Measurements from ENCODE around the gene ANKRD33.
"Not testable (repeated sequence)": the region's sequence is repeated elsewhere in the genome, so short reads cannot be mapped to it uniquely, and the experiment has no call there.

The ANKRD33 gene

DNA sequence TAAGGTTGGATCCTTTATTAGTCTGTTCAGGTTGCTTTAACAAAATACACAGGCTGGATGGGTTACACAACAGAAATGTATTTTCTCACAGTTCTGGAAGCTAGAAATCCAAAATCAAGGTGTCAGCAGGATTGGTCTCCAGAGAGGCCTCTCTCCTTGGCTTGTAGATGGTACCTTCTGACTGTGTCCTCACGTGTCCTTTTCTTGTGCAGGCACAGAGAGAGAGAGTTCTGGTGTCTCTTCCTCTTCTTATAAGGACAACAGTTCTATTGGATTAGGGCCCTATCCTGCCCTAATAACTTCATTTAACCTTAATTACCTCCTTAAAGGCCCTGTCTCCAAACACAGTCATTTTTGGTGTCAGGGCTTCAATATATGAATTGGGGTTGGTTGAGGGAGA, 4.6 kb upstream of the ANKRD33 start:
- DNase-seq (ENCODE audit: low read depth, low spot score): no peak

- DNase-seq (ENCODE audit: low read depth, low spot score): no peak
Observed at GRCh38 chr12:51883998-51884675, 3.8 kb upstream of the ANKRD33 start.

DNA sequence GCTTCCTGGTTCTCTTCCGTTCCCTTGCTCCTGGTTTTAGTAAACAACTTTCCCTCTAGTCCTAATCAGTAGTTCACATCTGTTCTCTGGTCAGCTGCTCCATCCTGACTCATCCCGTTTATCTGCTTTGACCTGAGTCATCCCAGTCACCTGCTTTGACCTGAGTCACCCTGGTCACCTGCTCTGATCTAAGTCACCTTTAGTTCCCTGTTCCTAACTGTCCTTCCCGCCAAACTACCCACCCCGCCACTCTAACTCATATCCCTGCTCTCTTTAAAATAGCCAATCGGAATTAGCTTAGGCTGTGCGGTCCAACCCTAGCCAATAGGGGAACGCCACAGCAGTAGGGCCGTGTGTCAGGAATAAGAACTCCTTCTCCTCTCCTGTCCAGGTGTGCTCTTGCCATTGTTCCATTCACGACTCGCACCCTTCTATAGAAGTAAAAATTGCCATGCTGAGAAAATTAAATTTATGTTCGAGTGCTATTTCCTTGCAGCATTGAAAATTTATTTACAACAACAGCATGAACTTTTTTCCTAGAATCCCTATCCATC, 3.1 kb upstream of the ANKRD33 start:
- DNase-seq (ENCODE audit: low read depth, low spot score): no peak

- DNase-seq (ENCODE audit: low read depth, low spot score): not testable (repeated sequence)
Observed at GRCh38 chr12:51885294-51886020, 2.4 kb upstream of the ANKRD33 start.

GRCh38 chr12:51886021-51886710, 1.7 kb upstream of the ANKRD33 start:
- no peak for DNase-seq (ENCODE audit: low read depth, low spot score)

GRCh38 chr12:51888316-51889215, 663 bp downstream of the ANKRD33 start:
- DNase-seq (ENCODE audit: low read depth, low spot score): no peak

- DNase-seq (ENCODE audit: low read depth, low spot score): no peak
Observed at GRCh38 chr12:51889216-51890132, 1.6 kb downstream of the ANKRD33 start.

- DNase-seq (ENCODE audit: low read depth, low spot score): no peak
Observed at GRCh38 chr12:51890133-51890464, 2.2 kb downstream of the ANKRD33 start.

GRCh38 chr12:51890511-51891171, 2.7 kb downstream of the ANKRD33 start:
- DNase-seq (ENCODE audit: low read depth, low spot score): no peak

DNA sequence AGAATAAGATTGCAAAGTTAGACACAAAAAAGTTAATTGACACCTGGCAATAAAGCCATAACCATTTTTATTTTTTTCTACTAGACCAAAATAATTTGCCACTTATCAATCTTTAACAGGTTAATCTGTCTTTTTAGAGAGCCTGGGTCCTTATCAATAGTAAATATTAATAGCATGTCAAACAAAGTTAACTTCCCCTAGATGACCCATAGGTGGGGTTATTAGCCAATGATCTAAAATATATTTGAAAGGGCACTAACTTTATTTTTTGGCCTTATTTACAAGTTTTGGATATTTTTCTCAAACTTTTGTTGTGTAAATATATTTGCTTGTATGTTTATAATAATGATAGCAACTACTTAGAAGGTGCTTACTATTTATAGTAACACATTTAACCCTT, 3.9 kb downstream of the ANKRD33 start:
- no peak for DNase-seq (ENCODE audit: low read depth, low spot score)

DNA sequence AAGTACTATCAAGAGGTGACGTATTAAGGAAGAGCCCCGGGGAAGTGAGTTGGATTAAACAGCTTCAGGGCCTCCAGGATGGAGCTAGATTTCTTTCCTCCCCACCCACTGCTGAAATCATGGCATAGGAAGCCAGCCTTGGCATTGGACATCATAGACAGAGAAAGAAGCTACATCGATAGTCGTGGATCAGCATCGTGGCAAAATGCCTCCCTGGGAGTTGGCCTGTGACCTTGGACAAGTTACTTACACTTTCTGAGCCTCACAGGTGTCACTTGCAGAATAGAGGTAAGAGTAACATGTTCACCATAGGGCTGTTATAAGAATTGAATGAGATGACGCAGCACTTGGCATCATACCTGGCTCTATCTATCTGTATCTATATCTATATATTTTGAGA, 5.9 kb downstream of the ANKRD33 start:
- DNase-seq (ENCODE audit: low read depth, low spot score): no peak

GRCh38 chr12:51895378-51896135, 7.7 kb downstream of the ANKRD33 start:
- DNase-seq (ENCODE audit: low read depth, low spot score): no peak

DNA sequence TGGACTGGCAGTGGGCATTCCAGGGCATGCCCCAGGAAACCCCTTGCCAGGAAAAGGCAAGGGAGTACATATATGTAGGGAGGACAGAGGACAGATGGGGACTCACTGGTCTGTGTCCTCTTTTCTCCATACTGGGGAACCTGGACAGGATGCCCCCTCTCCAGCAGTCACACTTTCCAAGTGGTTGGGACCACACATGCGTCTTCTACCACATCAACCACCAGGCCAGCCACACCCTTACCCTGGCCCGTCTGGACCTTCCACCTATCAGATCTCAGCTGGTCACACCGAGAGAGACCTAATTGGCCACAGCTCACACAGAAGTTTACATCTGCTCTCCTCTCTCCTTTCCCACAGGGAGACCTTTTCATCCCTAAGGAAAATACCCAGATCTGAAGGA, 8.3 kb downstream of the ANKRD33 start:
- no peak for DNase-seq (ENCODE audit: low read depth, low spot score)

DNA sequence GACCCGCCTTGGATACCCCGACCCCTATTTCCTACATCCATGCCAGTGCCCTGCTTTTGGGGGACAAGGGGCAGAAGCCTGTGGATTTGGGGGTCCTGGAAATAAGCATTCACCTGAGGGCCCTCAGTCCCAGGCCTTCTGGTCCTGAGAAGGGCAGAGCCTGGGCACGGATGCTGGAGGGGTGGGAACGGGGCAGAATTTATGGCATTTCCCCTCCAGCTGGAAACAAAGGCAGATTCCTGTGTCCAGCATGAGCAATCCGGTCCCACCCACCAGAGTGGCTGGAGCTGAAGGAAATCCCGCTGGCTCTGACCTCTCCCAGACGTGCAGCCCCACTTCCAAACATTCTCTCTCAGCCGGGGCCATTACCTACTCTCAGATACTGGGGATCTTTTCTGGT, 9.3 kb downstream of the ANKRD33 start:
- DNase-seq (ENCODE audit: low read depth, low spot score): no peak

DNA sequence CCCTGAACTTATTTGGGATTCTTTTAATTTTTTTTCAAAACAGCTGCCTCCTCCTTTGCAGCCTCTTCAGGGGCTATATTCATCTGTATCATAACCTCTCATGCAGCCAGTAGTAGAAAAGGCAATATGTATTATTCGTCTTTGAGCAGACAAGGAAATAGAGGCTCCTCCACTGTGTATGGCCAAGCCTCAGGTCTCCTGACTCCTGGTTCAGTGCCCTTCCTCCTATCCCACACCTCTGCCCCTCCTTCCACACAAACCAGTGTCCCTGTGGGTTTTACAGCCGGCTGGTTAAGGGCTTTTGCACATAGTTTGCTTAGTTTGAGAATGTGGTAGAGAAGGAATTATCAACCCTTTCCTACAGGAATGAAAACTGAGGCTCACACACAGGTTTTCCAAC, 10.6 kb downstream of the ANKRD33 start:
- no peak for DNase-seq (ENCODE audit: low read depth, low spot score)

- no peak for DNase-seq (ENCODE audit: low read depth, low spot score)
Observed at GRCh38 chr12:51898937-51899336, 11.0 kb downstream of the ANKRD33 start.

- no peak for DNase-seq (ENCODE audit: low read depth, low spot score)
Observed at GRCh38 chr12:51900323-51900889, 12.5 kb downstream of the ANKRD33 start.

- no peak for DNase-seq (ENCODE audit: low read depth, low spot score)
Observed at GRCh38 chr12:51901121-51901817, 13.4 kb downstream of the ANKRD33 start.
